Activated CD4-positive, alpha-beta T cell treated with anti-CD3 and anti-CD28 coated beads, Interleukin-10, Interleukin-2, amounts not matched to agents 100 ng/mL and 50 ng/mL, durations not matched to agents 16 hours and 8 hours (primary cell): ENCODE results near the gene PDE8A.
A peak's percentile ranks its signal among the peaks of the same experiment; 100 is the strongest.

ENCODE experiments used
- DNase-seq: peaks from one replicate; pipeline ENCODE4 v3.0.0-alpha.2; 2020

PDE8A gene

DNA sequence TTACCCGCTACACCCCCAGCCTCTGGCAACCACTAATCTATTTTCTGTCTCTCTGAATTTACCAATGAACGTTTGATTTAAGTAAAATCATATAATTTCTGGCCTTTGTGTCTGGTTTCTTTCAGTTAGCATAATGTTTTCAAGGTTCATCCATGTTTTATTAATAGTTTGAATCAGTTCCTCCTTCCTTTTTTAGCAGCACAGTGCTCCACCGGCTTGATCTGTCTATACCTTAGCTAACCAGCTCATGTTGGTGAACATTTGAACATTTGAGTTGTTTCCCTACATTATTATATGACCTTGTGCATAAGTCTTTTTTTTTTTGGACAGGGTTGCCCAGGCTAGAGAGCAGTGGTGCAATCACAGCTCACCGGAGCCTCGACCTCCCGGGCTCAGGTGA, 33.3 kb downstream of the PDE8A start:
- DNase-seq: no peak

DNA sequence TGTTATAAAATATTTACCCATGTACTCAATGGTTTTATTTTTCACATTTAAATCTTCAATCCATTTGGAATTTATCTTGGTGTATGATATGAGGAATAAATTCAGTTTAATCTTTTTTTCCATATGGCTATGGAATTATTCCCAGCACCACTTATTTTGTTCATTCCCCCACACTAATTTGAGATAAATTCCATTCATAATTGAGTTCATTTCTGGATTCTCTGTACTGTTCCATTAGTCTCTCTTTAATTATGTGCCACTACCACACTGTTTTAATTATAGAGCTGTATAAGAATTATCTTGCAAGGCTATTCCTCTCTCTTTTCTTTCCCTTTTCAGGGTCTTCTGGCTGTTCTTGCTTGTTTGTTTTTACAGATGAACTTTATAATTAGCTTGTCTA, 34.6 kb downstream of the PDE8A start:
- DNase-seq: no peak

DNA sequence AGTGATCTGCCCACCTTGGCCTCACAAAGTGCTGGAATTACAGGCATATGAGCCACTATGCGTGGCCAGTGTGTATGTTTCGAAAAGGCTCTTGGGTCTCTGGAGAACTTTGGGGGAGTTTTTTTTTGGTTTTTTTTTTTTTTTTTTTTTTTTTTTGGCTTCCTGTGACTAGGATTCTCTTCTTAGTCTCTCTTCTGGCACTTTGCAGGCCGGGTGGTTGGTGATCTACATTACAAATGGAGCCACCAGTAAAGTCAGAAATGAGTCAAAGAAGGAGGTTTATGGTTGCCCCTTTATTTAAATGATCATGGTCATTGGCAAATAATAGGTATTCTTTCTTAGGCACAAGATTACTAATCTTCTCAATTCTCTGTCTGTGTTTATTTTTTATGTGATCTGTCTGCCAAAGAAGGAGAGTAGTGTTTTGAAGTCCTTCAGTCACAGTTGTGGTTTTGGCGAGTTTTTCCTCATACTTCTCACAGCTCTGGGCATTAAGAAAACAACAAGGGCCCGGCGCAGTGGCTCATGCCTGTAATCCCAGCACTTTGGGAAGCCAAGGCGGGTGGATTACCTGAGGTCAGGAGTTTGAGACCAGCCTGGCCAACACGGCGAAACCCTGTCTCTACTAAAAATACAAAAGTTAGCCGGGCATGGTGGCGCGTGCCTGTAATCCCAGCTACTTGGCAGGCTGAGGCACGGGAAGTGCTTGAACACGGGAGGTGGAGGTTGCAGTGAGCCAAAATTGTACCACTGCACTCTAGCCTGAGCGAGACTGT, 38.3 kb downstream of the PDE8A start:
- DNase-seq: peak; percentile 34

DNA sequence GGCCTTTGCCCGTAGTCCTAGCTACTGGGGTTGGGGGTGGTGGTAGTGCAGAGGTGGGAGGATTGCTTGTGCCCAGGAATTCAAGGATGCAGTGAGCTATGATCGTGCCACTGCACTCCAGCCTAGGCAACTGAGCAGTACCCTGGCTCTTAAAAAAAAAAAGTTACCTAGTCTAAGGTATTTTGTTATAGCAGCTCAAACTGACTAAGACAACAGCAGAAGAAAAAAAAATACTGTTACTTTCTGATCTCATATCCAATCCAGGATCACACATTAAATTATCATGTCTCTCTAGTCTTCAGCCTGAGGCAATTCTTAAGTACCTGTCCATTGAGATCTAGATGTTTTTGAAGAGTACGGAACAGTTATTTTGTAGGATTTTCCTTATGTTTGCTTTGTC, 39.8 kb downstream of the PDE8A start:
- DNase-seq: no peak

DNA sequence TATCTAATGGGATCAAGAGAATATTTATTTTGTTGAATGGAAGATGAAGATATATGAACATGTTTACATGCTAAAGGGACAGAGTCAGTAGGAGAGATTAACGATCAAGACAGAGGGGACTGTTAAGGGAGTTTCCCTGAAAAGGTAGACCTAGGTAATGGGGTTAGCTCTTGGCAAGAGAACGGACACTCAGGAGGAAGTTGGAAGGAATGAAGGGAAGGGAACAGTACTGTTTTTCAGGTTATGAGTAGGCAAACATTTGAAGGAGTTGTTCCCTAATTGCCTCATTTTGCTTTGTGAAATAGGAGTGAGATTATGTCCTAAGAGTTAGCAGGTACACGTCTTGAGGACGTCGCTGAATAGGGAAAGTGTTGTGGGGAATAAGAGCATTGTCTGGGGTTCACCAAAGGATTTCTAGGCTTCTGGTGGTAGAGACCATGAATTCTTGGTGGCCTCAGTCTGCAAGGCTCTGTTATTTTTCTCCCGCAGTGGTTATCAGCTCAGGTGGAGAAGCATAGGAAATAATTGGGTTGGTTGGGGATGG, 41.3 kb downstream of the PDE8A start:
- DNase-seq: no peak

DNA sequence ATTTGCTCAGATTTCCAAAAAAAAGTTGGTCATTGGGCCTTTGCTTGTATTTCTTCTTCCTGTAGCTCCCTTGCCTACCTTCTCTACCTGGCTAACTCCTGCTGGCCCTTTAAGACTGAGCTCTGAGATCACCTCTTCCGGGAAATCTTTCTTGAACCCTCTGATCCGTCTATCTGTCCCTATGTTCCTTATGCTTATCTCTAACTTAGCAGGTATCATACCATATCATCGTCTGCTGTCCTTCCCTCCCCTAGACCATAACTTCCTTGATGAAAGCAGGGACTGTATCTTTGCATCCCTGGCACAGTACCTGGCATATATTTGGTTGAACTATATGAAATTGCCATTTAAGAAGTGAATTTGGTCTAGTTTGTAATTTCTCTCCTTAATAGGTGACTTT, 42.3 kb downstream of the PDE8A start:
- DNase-seq: no peak

DNA sequence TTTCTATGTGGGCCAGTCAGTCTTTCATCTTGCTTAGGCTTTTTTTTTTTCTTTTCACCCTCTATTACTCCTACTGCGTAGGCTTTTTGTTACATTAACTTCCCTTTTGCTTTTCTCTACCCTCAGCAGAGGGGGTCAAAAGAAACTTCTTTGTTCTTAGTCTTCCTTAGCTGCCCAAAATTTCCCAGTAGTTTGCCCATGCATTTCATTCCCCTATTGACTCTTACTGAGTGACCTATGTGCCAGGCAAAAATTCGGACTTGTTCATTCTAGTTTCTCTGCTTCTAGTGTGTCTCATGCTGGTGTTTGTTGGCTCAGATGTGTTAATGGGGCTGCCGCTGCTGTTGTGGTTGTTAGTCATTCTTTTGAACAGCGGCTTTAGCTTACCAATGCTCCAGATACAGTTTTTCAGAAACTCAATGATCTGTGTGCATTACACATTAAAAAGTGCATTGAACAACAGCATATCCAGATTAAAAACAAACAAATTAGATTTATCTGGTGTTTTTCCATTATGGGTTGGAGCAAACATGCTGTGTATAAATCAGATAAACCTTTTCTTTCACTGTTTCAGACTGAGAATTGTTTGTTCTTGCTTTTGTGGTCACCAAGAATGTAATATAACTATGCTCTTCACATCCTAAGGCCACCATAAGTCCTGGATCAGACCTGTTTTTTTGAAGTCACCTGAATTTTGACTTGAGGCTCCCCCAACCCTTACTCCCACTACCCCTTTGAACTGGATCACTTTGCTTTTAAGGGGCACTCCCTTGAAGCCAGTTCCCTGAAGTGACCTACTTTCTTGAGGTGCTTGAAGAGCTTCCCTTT, 43.1 kb downstream of the PDE8A start:
- DNase-seq: peak; percentile 13

DNA sequence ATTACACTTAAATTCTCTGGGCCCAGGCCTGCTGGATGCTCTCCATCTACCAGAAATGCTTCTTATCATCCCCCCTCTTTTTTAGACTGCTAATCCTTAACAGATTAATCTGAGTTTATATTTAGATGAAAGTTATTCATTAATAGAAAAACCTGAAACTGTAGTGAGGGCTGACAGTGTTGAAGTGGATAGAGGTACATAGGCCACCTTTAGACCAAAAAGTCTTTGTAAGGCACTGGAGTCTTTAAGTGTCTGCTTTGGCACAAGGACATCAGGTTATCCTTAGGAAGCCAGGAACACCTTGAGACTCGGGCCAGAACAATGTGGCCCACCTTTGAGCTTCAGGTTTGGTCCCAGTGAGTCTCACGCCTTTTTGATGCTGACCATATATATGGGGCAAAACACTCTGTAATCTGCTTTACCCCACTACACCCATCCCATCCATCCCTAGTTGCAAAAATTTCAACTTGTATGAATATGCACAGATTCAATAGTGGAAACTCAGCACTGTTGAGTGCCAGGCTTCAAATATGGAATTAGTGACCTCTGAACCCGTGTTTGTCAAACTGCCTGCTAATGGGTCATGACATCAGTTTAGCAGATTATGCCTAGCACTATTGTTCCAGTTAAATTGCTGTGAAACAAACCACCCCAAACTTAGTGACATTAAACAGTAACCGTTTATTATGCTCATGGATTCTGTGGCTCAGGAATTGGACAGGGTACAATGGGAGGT, 44.0 kb downstream of the PDE8A start:
- DNase-seq: no peak

DNA sequence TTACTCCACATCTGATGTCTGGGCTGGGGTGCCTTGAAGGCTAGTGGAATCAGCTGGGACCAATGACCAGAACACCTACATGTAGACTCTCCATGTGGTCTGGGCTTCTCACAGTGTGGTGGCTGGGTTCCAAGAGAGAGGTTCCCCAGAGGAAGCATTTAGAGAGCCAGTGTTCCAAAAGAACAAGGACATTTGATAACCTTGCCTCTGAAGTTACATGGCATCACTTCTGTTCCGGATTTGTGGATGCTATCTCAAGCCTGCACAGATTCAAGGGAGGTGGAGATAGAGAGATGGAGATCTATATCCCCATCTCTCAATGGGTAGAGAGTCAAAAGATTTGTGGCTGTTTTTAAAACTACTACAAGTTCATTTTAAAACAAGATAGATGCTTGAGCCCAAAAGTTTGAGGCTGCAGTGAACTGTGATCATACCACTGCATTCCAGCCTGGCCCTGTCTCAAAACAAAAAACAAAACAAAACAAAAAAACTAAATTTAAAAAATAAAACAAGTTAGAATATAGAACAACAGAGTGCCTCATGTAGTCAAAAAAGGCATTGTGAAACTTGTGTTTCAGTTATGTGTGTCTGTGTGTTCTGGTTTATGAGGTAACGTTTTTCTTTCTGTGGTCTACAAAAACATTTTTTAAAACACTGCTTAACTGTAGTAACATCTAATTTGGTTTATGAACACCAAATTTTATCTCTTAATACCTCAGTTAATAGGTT, 44.8 kb downstream of the PDE8A start:
- no peak for DNase-seq

DNA sequence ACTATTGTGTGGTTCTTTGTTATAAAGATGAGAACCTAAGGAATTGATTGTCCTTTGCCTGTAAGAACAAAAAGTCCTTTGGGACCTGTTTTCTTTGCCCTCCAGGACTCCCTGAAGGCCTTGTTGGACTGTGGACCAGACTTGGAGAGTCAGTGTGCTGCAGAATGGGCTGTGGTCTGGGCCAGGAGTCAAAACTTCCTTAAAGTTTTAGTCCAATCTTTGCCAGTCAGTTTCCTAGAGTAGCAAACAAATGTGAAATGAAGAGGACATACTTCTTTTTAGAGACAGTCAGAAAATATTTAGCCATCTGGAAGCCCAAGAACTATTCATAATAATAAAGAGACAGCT, 45.4 kb downstream of the PDE8A start:
- DNase-seq: no peak

DNA sequence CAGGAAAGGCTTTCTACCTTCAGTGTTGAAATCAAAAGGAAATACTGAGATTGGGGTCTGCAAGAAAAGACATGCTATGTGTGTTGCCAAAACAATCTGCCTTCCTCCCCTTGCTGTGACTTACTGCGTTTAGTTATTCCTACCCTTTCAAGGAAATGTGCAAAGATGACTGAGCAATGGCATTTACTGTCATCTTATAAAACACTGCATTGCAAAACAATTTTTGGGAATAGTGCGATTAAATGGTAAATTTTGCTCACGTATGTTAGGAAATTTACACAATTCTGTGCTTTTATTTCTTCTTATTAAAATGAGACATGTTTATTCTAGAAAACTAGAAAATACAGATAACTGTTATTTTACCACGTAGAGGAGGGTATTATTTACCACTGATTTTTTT, 45.8 kb downstream of the PDE8A start:
- no peak for DNase-seq

DNA sequence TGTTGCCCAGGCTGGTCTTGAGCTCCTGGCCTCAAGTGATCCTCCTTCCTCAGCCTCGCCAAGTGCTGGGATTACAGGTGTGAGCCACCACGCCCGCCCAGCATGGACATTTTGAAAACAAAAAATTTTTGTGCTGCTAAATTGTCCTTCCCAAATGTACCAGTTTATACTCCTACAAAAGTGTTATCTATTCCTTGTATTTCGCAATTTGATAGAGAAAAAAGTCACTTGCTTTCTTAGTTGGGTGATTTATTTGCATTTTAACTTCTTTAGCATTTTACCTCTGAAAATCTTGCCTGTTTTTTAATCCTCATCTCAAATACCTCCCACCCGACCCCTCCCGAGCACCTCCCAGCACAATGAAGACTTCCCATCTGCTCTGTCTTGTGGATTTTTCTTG, 46.8 kb downstream of the PDE8A start:
- DNase-seq: no peak

DNA sequence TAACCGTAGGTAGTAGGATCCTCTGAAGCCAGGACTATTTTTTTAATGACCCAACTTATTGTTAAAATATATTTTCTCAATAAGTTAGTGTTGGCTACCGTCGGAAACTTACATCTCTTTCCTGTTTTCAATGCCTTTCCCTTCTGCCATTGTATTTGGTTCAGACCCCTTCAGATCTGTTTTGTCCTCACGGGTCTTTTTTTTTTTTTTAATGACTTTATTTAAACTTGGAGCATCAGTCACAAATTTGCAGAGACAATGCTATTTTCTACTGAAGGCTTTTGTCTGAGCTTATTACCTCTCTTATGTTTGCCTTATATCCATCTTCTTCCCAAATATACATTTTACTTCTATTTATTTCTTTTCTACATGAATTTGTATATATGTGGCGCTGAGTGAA, 47.6 kb downstream of the PDE8A start:
- DNase-seq: no peak

DNA sequence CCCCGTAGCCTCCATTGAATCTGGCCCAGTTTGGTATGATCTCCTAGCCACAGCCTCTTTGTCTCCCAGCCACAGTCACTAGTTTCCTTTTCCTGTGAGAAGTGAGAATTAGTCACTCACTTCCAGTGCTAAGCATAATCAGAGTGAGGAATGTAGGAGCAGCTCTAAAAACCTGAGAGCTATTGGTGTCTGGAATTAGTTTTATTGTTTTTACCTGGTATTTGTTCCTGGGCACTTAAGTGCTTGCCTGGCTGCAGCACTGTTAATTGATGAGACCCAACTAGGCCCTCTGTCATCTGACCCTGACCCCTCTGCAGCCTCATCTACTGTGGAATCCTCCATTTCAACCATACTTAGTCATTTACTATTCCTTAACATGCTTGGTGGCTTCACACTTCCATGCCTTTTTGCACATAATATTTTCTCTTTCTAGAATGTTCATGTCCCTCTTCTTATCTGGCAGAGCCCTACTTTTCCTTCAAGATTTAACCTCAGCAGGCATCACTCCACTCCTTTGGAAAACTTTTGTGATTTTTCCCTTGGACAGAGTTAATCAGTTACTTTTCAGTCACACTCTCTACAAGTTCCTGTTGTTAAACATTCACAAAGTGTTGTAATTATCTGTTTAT, 48.8 kb downstream of the PDE8A start:
- DNase-seq: peak; percentile 44

DNA sequence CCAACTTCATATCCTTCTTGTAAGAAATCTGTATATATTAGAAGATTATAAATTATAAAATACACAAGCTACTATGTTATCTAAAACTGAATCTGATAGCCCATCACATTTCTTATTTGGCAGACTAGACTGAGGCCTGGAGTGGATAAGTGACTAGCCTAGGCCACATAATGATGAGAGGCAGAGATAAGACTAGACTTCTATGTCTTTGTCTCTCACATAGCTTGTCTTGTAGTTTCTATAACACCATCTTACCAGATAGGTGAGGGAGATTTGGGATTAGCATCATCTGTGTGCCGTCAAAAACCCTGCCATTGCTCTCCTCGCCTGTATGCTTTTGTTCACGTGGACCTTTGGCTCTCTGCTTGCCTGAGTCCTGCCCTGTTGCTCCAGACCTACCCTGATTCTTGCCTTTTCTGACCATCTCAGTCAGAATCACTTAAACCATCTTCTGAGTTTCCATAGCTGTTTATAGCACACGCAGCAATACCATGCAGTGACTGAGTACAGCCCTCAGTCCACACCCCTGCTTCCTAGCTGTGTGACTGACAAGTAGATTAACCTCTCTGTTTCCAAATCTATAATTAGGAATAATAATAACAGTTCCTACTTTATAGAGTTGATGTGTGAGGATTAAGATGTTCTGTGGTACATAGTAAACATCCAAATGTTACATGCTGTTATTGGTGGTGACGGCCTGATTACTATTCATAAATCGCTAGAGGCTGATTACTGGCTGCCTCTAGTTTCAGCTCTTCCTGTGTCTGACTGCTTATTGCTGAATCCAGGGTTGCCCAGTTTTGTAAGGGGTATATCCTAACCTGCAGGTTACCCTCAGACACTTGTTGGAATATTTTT, 49.7 kb downstream of the PDE8A start:
- no peak for DNase-seq

DNA sequence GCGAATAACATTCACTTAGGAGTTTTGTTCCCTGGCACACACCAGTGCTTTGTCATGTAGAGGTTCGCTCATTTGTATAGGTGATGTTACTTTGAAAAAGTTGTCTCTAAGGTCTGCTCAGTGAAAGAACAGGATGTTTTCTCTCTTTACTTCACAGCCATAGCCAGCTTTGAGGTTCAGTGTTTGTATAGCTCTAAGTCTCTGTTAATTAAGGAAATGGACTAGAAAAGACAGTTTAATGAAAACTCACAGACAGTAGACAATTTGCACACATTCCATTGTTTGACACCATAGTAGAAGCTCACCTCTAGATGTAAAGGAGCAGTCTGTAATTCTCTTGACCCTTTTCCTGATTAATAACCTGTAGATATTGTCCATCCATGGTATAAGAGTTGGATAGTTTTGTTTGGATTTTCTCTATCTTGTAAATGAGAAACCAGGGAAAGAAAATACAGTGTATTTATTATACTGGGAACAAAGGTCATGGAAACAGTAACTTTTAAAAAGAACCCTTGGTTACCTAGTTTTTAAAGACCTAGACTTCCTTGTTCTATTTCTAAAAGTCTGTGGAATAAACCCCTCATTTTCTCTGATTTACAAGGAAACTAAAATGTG, 50.4 kb downstream of the PDE8A start:
- no peak for DNase-seq

DNA sequence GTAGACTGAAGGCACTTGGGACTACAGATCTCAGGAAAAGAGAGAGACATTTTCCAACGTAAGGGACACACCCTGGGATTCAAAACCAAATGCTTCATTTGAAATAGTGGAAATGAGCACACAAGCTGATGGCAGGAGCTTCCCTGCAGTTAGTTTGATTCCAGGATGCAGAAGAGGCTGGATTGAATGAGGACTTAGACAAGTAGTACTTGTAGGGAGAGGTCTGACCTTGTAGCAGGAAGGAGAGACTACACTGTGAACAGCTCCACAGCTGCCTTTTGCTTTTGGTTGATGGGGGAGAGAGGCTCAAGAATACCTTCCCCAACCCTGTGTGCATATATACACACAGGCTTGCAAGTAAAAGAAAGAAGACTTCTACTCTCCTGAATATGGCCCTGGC, 51.5 kb downstream of the PDE8A start:
- DNase-seq: no peak

DNA sequence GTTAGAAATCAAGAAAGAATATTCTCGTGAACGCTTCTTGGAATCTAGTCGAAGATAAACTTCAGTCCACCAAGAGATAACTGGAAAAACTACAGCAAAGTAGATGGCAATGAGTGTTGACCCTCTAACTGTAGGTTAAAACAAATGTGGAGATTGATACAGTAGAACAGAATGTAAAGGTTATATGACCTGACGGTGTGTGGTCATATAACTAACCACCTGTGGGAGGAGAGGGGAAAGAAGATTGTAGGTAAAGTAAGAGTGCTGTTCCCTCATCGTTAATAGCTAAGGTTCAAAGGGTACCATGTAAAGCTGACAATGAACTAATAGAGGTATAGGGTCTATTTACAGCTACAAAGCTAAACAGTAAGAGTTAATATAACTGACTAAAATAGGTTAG, 52.6 kb downstream of the PDE8A start:
- DNase-seq: no peak

DNA sequence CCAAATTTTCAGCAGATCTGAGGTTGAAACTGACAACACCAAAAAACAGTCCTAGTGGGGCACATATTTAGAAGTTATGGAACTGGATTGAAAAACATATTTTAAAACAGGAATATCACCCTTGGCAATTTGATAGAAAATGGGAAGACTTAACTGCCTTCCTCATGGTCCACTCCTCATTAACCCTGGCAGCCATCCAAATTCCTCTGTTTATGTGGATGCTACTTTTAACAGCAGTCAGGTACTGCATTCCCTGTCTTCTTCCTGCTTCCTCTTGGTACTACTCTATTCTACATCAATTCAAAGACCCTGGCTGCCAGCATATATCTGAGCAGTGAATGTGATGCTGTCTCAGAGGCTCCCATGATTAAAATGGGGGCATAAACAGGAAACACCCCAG, 54.3 kb downstream of the PDE8A start:
- no peak for DNase-seq

DNA sequence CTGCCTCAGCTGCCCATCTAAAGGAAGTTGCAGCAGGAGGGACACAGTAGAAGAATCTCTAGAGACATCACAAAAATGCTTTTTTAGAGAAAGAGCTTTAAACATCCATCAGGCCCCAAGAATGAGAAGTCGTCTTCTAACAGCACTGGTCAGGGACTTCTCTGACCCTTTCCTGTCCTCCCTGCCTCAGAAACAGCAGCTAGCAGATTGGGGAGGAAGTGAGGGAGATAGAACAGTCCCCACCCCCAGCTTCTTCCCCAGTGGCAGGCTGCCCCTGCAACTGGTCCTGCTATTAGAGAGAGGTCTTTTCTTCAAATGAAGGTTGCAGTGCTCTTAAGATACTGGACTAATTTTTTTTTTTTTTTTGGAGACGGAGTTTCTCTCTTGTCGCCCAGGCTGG, 55.1 kb downstream of the PDE8A start:
- no peak for DNase-seq

DNA sequence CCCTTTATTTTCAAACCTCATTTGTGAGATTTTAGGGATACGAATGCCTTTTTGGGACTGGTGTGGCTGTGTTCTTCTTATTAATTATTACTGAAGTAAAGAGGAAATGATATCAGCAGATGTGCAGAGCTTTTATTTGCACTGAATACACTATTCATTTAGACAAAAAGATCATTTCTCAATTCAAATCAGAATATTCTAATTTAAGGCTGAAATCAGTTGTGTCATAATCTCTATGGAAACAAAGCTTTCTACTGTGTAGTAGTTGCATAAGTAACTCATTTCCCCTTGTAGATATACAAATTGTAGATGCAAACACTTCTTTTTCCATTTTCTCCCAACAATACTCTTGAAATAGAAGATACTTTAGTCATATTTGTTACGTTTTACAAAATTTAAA, 56.0 kb downstream of the PDE8A start:
- DNase-seq: no peak
